CD14-positive monocyte (primary cell): ENCODE data around the gene SECISBP2L. TPM values are rescaled to one million over a fixed set of nuclear protein-coding genes. Genes with fewer than 3 reads are reported as not detected.

Experiments used
- DNase-seq, 3 donors: peaks; one replicate each; pipeline ENCODE4 v3.0.0-alpha.2; 2011 to 2022
- H2AFZ ChIP-seq: 2 replicates; pipeline ENCODE4 v1.6.0; 2012; ENCODE audit warnings: mild to moderate bottlenecking, low read depth, low read length, inconsistent platforms; ENCODE audit not compliant: insufficient read depth, poor library complexity, severe bottlenecking
- H3K27ac ChIP-seq, 2 donors: 1 replicate in 1 of 2; 2 replicates in 1 of 2; pipeline ENCODE4 v1.5.1; 2012 to 2013; ENCODE audit warnings: low read length in 2 of 2, control low read depth in 1 of 2, inconsistent platforms in 1 of 2, low read depth in 1 of 2, mild to moderate bottlenecking in 1 of 2
- H3K27me3 ChIP-seq, 2 donors: one replicate each; pipeline versions ENCODE4 v1.6.0 to v1.6.1; 2011 to 2013; ENCODE audit warnings: low read length in 2 of 2; ENCODE audit not compliant: control insufficient read depth in 2 of 2, insufficient read depth in 2 of 2
- H3K36me3 ChIP-seq, 2 donors: replicated peaks in 1 of 2; 1 replicate in 1 of 2; 2 replicates in 1 of 2; pipeline versions ENCODE4 v1.5.1 to v1.6.1; 2012 to 2013; ENCODE audit warnings: low read length in 2 of 2, control low read depth in 1 of 2, inconsistent platforms in 1 of 2, mild to moderate bottlenecking in 1 of 2; ENCODE audit not compliant: insufficient read depth in 2 of 2, control insufficient read depth in 1 of 2
- H3K4me1 ChIP-seq, 2 donors: 1 replicate in 1 of 2; 2 replicates in 1 of 2; pipeline versions ENCODE4 v1.5.1 to v1.6.1; 2012 to 2013; ENCODE audit warnings: low read length in 2 of 2, control low read depth in 1 of 2, inconsistent platforms in 1 of 2, mild to moderate bottlenecking in 1 of 2, moderate library complexity in 1 of 2; ENCODE audit not compliant: insufficient read depth in 2 of 2, control insufficient read depth in 1 of 2
- H3K4me2 ChIP-seq: replicated peaks from 2 replicates; pipeline ENCODE3; 2012; ENCODE audit warnings: low read length, moderate library complexity, mild to moderate bottlenecking; ENCODE audit not compliant: poor library complexity, severe bottlenecking; ENCODE audit errors: extremely low read depth
- H3K4me3 ChIP-seq, 3 experiments: fragments of 200-600 bp in 1 of 3; sonication (generic) in 1 of 3; replicated peaks in 1 of 3; 1 replicate in 2 of 3; 2 replicates in 1 of 3; pipeline ENCODE4 v1.5.1; 2011 to 2013; ENCODE audit warnings: low read length in 3 of 3, mild to moderate bottlenecking in 3 of 3, control low read depth in 2 of 3, low read depth in 2 of 3, inconsistent platforms in 1 of 3, moderate library complexity in 1 of 3
- H3K79me2 ChIP-seq: 2 replicates; pipeline ENCODE4 v1.6.0; 2012; ENCODE audit warnings: mild to moderate bottlenecking, control low read depth, inconsistent platforms, low read length, moderate library complexity; ENCODE audit not compliant: insufficient read depth
- H3K9ac ChIP-seq: 2 replicates; pipeline ENCODE4 v1.6.0; 2017; ENCODE audit warnings: low read length, mild to moderate bottlenecking; ENCODE audit not compliant: insufficient read depth, poor library complexity, severe bottlenecking
- H3K9me3 ChIP-seq, 2 donors: replicated peaks in 1 of 2; 1 replicate in 1 of 2; 2 replicates in 1 of 2; pipeline versions ENCODE4 v1.5.1 to v1.6.1; 2012 to 2013; ENCODE audit warnings: low read length in 2 of 2, control low read depth in 1 of 2; ENCODE audit not compliant: control insufficient read depth in 1 of 2, insufficient read depth in 1 of 2
- H4K20me1 ChIP-seq: 2 replicates; pipeline ENCODE4 v1.6.0; 2012; ENCODE audit warnings: mild to moderate bottlenecking, low read length, control low read depth, moderate library complexity; ENCODE audit not compliant: insufficient read depth
- H3K27ac Mint-ChIP-seq, 7 donors: one replicate each; pipeline ENCODE4 v1.8.0; 2020; ENCODE audit warnings: mild to moderate bottlenecking in 7 of 7, mixed read lengths in 7 of 7, moderate library complexity in 6 of 7, inconsistent platforms in 2 of 7
- H3K27me3 Mint-ChIP-seq, 3 donors: one replicate each; pipeline ENCODE4 v1.8.0; 2021 to 2022; ENCODE audit warnings: low read depth in 3 of 3, mild to moderate bottlenecking in 3 of 3, mixed read lengths in 3 of 3, moderate library complexity in 3 of 3, inconsistent platforms in 1 of 3
- H3K36me3 Mint-ChIP-seq, 2 donors: one replicate each; pipeline ENCODE4 v1.8.0; 2020; ENCODE audit warnings: mixed read lengths in 2 of 2, inconsistent platforms in 1 of 2, mild to moderate bottlenecking in 1 of 2
- H3K4me1 Mint-ChIP-seq: one replicate; pipeline ENCODE4 v1.8.0; 2020; ENCODE audit warnings: mild to moderate bottlenecking, mixed read lengths
- H3K4me3 Mint-ChIP-seq, 2 donors: one replicate each; pipeline ENCODE4 v1.8.0; 2020; ENCODE audit warnings: mild to moderate bottlenecking in 2 of 2, mixed read lengths in 2 of 2, moderate library complexity in 1 of 2
- H3K9me3 Mint-ChIP-seq, 7 donors: one replicate each; pipeline ENCODE4 v1.8.0; 2020 to 2022; ENCODE audit warnings: mixed read lengths in 7 of 7, mild to moderate bottlenecking in 6 of 7, moderate library complexity in 6 of 7, inconsistent platforms in 2 of 7
- WGBS: methylation state at CpG from one replicate; pipeline ENCODE4 v1.1.5; 2013; ENCODE audit warnings: missing lambda C conversion rate; ENCODE audit not compliant: insufficient coverage; 5-methylcytosine and 5-hydroxymethylcytosine counted together
- intact Hi-C, 2 donors: fragments of 100-400 bp; cut with micrococcal nuclease; formaldehyde crosslinking; loops; one replicate each; pipeline versions ENCODE4 v1.15.0 to v1.15.1; 2023
- polyA plus RNA-seq, 3 donors: library from polyadenylated mRNA; depleted of rRNA in 1 of 3; unstranded in 2 of 3; stranded (reverse) in 1 of 3; fragments of 300-500 nt in 2 of 3; fragments of >200 nt in 1 of 3; fragmentation: Illumina TruSeq in 2 of 3; gene quantifications; 1 replicate in 2 of 3; 2 replicates in 1 of 3; pipeline ENCODE4 v1.2.3, GENCODE V29; 2012 to 2021
- TF ChIP-seq, protein P1 (sequence below): fragments of 200-600 bp; IDR thresholded peaks from one replicate; pipeline ENCODE4 v1.8.0; 2022; ENCODE audit warnings: antibody characterized with exemption, mild to moderate bottlenecking

The SECISBP2L gene
- polyA plus RNA-seq, 3 donors: 5.0 to 19.8 (median 9.5) TPM

DNA sequence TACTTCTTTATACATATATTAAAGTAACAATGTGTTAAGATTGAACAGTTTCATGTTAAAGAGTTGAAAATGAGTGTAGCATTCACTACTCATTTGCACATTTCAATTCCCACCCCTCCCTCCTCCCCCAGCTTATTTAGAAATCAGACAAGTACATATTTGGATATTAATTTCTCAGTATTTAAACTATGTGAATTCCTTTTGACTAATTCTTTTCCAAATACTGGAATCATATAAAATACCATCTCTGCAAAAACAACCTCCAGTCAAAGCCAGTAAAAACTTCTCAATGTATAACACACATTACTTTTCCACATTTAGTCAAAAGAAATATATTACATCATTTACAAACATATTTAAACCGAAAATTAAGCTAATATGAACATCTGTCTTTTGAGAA, 57.1 kb downstream of the SECISBP2L start:
- no peak for DNase-seq
- Histone ChIP-seq H3K4me3 (no peak overlapping the region), H3K27ac (no peak overlapping the region), H2AFZ (no peak overlapping the region), H3K36me3 (peaks cover 29 to 50% of the 10 kb centered on the region in 2 donors), H3K9ac (no peak overlapping the region), H3K79me2 (no peaks in the 10 kb centered on the region), H3K4me1 (no peaks in the 10 kb centered on the region), H3K27me3 (no peaks in the 10 kb centered on the region), H3K4me2 (no peak overlapping the region), H4K20me1 (no peaks in the 10 kb centered on the region), H3K9me3 (no peaks in the 10 kb centered on the region)
- Mint-ChIP-seq H3K4me3 (no peak overlapping the region), H3K4me1 (peaks cover 2% of the 10 kb centered on the region), H3K9me3 (no peaks in the 10 kb centered on the region), H3K27me3 (no peaks in the 10 kb centered on the region), H3K27ac (no peak overlapping the region), H3K36me3 (peaks cover 41% of the 10 kb centered on the region in 2 donors)
- no CpG with 5 or more reads among the region's 1 CpG for WGBS
- TF ChIP-seq, protein P1, sequence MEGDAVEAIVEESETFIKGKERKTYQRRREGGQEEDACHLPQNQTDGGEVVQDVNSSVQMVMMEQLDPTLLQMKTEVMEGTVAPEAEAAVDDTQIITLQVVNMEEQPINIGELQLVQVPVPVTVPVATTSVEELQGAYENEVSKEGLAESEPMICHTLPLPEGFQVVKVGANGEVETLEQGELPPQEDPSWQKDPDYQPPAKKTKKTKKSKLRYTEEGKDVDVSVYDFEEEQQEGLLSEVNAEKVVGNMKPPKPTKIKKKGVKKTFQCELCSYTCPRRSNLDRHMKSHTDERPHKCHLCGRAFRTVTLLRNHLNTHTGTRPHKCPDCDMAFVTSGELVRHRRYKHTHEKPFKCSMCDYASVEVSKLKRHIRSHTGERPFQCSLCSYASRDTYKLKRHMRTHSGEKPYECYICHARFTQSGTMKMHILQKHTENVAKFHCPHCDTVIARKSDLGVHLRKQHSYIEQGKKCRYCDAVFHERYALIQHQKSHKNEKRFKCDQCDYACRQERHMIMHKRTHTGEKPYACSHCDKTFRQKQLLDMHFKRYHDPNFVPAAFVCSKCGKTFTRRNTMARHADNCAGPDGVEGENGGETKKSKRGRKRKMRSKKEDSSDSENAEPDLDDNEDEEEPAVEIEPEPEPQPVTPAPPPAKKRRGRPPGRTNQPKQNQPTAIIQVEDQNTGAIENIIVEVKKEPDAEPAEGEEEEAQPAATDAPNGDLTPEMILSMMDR: no peak
- intact Hi-C loops: no loop called here

DNA sequence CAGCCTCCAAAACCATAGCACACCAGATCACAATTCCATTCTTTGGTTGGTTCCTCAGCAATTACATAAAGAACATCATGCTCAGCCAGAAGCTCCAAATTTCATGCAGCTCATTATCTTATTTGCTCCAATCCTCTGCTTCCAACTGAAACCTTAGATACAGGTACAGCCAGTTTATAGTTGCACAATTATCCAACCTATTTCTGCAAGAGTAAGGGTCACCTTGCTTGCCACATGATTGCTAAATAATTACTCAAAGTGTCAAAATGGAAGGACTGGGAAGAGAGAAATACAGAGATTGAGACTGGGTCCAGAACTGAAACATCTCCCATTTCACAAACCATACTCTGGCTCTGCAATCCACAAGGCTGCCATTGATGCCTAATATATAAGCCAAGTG, 59.1 kb downstream of the SECISBP2L start:
- H3K79me2 ChIP-seq: no peaks in the 10 kb centered on the region
- no peak overlapping the region for H3K4me3 ChIP-seq
- Mint-ChIP-seq H3K36me3 (peaks cover 26% of the 10 kb centered on the region in 2 donors), H3K27me3 (peaks cover 0 to 8% (median 3%) of the 10 kb centered on the region in 3 donors), H3K9me3 (peaks cover 0 to 2% (median 0%) of the 10 kb centered on the region in 7 donors), H3K4me1 (no peaks in the 10 kb centered on the region), H3K4me3 (no peak overlapping the region), H3K27ac (no peak overlapping the region)
- no peak overlapping the region for H3K9ac ChIP-seq
- H3K4me1 ChIP-seq: no peaks in the 10 kb centered on the region
- no peak for DNase-seq
- TF ChIP-seq, protein P1: no peak
- peaks cover 23 to 36% of the 10 kb centered on the region in 2 donors for H3K36me3 ChIP-seq
- no peaks in the 10 kb centered on the region for H3K27me3 ChIP-seq
- H3K9me3 ChIP-seq: no peaks in the 10 kb centered on the region
- H2AFZ ChIP-seq: no peak overlapping the region
- H4K20me1 ChIP-seq: no peaks in the 10 kb centered on the region
- no peak overlapping the region for H3K27ac ChIP-seq
- intact Hi-C loops: no loop called here
- H3K4me2 ChIP-seq: no peak overlapping the region
